ENCODE measurements around the gene DNM3.

DNA sequence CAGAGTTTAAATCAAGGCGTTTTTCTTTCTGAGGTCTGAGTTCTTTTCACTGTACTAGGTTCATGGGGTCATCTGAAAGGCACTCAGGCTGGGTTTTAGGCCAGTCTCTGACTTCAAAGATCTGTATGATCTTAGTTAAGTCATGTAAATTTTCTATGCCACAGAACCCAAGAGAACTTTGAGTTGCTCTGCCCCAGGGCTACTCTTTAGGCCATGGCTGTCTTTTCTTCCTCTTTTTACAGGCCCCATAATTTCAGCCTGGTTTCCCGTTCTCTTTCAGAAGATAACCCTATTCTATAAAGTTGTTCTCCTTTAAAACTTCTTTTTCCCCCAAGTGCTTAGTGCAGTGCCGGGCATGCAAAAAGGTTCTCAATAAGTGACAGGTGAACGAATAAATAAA, 33.7 kb upstream of the DNM3 start:
- TF ChIP-seq, protein P1, sequence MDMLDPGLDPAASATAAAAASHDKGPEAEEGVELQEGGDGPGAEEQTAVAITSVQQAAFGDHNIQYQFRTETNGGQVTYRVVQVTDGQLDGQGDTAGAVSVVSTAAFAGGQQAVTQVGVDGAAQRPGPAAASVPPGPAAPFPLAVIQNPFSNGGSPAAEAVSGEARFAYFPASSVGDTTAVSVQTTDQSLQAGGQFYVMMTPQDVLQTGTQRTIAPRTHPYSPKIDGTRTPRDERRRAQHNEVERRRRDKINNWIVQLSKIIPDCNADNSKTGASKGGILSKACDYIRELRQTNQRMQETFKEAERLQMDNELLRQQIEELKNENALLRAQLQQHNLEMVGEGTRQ (CRISPR knock-in tag; IDR thresholded peaks at IDR 0.05) = no peak
- TF ChIP-seq, protein P2, sequence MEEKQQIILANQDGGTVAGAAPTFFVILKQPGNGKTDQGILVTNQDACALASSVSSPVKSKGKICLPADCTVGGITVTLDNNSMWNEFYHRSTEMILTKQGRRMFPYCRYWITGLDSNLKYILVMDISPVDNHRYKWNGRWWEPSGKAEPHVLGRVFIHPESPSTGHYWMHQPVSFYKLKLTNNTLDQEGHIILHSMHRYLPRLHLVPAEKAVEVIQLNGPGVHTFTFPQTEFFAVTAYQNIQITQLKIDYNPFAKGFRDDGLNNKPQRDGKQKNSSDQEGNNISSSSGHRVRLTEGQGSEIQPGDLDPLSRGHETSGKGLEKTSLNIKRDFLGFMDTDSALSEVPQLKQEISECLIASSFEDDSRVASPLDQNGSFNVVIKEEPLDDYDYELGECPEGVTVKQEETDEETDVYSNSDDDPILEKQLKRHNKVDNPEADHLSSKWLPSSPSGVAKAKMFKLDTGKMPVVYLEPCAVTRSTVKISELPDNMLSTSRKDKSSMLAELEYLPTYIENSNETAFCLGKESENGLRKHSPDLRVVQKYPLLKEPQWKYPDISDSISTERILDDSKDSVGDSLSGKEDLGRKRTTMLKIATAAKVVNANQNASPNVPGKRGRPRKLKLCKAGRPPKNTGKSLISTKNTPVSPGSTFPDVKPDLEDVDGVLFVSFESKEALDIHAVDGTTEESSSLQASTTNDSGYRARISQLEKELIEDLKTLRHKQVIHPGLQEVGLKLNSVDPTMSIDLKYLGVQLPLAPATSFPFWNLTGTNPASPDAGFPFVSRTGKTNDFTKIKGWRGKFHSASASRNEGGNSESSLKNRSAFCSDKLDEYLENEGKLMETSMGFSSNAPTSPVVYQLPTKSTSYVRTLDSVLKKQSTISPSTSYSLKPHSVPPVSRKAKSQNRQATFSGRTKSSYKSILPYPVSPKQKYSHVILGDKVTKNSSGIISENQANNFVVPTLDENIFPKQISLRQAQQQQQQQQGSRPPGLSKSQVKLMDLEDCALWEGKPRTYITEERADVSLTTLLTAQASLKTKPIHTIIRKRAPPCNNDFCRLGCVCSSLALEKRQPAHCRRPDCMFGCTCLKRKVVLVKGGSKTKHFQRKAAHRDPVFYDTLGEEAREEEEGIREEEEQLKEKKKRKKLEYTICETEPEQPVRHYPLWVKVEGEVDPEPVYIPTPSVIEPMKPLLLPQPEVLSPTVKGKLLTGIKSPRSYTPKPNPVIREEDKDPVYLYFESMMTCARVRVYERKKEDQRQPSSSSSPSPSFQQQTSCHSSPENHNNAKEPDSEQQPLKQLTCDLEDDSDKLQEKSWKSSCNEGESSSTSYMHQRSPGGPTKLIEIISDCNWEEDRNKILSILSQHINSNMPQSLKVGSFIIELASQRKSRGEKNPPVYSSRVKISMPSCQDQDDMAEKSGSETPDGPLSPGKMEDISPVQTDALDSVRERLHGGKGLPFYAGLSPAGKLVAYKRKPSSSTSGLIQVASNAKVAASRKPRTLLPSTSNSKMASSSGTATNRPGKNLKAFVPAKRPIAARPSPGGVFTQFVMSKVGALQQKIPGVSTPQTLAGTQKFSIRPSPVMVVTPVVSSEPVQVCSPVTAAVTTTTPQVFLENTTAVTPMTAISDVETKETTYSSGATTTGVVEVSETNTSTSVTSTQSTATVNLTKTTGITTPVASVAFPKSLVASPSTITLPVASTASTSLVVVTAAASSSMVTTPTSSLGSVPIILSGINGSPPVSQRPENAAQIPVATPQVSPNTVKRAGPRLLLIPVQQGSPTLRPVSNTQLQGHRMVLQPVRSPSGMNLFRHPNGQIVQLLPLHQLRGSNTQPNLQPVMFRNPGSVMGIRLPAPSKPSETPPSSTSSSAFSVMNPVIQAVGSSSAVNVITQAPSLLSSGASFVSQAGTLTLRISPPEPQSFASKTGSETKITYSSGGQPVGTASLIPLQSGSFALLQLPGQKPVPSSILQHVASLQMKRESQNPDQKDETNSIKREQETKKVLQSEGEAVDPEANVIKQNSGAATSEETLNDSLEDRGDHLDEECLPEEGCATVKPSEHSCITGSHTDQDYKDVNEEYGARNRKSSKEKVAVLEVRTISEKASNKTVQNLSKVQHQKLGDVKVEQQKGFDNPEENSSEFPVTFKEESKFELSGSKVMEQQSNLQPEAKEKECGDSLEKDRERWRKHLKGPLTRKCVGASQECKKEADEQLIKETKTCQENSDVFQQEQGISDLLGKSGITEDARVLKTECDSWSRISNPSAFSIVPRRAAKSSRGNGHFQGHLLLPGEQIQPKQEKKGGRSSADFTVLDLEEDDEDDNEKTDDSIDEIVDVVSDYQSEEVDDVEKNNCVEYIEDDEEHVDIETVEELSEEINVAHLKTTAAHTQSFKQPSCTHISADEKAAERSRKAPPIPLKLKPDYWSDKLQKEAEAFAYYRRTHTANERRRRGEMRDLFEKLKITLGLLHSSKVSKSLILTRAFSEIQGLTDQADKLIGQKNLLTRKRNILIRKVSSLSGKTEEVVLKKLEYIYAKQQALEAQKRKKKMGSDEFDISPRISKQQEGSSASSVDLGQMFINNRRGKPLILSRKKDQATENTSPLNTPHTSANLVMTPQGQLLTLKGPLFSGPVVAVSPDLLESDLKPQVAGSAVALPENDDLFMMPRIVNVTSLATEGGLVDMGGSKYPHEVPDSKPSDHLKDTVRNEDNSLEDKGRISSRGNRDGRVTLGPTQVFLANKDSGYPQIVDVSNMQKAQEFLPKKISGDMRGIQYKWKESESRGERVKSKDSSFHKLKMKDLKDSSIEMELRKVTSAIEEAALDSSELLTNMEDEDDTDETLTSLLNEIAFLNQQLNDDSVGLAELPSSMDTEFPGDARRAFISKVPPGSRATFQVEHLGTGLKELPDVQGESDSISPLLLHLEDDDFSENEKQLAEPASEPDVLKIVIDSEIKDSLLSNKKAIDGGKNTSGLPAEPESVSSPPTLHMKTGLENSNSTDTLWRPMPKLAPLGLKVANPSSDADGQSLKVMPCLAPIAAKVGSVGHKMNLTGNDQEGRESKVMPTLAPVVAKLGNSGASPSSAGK (IDR thresholded peaks at IDR 0.05) = no peak
- TF ChIP-seq U2AF2 (optimal IDR thresholded peaks at IDR 0.05; ENCODE audit: low read depth, low read length) = no peak
- no peak for TF ChIP-seq MEIS2 (IDR thresholded peaks at IDR 0.05; ENCODE audit: partially characterized antibody)
- TF ChIP-seq, protein P3, sequence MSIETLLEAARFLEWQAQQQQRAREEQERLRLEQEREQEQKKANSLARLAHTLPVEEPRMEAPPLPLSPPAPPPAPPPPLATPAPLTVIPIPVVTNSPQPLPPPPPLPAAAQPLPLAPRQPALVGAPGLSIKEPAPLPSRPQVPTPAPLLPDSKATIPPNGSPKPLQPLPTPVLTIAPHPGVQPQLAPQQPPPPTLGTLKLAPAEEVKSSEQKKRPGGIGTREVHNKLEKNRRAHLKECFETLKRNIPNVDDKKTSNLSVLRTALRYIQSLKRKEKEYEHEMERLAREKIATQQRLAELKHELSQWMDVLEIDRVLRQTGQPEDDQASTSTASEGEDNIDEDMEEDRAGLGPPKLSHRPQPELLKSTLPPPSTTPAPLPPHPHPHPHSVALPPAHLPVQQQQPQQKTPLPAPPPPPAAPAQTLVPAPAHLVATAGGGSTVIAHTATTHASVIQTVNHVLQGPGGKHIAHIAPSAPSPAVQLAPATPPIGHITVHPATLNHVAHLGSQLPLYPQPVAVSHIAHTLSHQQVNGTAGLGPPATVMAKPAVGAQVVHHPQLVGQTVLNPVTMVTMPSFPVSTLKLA (conservative IDR thresholded peaks at IDR 0.05) = no peak
